Kidney epithelial cell (primary cell): ENCODE results near the gene OLFM2. TPM values are rescaled to one million over a fixed set of nuclear protein-coding genes. Genes with fewer than 3 reads are reported as not detected.

Source experiments
- DNase-seq: peaks from one replicate; pipeline ENCODE4 v3.0.0-alpha.2; 2010; ENCODE audit warnings: low read depth
- H3K27me3 ChIP-seq: 2 replicates; pipeline ENCODE4 v1.6.0; 2011; ENCODE audit warnings: low read length; ENCODE audit not compliant: control insufficient read depth, insufficient read depth
- H3K36me3 ChIP-seq: 2 replicates; pipeline ENCODE4 v1.5.1; 2011; ENCODE audit warnings: low read length; ENCODE audit not compliant: control insufficient read depth, insufficient read depth
- H3K4me3 ChIP-seq: 2 replicates; pipeline ENCODE4 v1.5.1; 2011; ENCODE audit warnings: low read depth, mild to moderate bottlenecking, control low read depth, low read length
- total RNA-seq: library from RNA; depleted of rRNA; stranded (reverse); fragments of >200 nt; gene quantifications from 2 replicates; pipeline ENCODE4 v1.2.3, GENCODE V29; 2015
- TF ChIP-seq, protein P1 (sequence below): IDR thresholded peaks from 2 replicates; pipeline ENCODE4 v1.5.1; 2011; ENCODE audit warnings: mild to moderate bottlenecking, moderate library complexity, low read length, control low read depth, inconsistent platforms; ENCODE audit not compliant: insufficient read depth, poor library complexity, severe bottlenecking

The OLFM2 gene
- total RNA-seq, 1 donor from 2014 or later = 15.8 TPM

DNA sequence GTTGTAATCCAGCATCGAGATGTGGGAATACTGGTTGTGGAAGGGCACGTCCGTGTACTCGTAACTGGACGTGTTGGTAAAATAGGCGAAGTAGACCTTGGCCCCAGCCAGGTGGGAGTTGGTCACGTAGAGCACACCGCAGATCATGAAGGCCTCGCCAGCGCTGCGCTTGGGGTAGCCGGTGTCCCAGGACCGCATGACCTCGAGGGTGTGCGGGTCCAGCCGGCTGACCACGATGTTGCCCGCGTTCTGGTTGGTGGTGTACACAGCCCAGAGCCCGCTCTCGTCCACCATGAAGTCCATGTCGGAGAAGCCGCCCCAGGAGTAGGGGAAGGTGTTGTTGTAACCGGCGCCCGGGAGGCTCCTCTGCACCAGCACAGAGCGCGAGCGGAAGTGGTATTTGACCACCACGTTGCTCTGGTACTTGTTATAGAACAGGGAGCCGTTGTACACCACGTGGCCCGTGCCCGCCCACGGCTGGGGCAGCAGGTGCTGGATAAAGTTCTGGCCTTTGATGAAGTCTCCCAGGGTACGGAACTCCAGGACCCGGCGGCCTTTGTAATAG, 82.0 kb downstream of the OLFM2 start:
- TF ChIP-seq, protein P1, sequence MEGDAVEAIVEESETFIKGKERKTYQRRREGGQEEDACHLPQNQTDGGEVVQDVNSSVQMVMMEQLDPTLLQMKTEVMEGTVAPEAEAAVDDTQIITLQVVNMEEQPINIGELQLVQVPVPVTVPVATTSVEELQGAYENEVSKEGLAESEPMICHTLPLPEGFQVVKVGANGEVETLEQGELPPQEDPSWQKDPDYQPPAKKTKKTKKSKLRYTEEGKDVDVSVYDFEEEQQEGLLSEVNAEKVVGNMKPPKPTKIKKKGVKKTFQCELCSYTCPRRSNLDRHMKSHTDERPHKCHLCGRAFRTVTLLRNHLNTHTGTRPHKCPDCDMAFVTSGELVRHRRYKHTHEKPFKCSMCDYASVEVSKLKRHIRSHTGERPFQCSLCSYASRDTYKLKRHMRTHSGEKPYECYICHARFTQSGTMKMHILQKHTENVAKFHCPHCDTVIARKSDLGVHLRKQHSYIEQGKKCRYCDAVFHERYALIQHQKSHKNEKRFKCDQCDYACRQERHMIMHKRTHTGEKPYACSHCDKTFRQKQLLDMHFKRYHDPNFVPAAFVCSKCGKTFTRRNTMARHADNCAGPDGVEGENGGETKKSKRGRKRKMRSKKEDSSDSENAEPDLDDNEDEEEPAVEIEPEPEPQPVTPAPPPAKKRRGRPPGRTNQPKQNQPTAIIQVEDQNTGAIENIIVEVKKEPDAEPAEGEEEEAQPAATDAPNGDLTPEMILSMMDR = no peak

DNA sequence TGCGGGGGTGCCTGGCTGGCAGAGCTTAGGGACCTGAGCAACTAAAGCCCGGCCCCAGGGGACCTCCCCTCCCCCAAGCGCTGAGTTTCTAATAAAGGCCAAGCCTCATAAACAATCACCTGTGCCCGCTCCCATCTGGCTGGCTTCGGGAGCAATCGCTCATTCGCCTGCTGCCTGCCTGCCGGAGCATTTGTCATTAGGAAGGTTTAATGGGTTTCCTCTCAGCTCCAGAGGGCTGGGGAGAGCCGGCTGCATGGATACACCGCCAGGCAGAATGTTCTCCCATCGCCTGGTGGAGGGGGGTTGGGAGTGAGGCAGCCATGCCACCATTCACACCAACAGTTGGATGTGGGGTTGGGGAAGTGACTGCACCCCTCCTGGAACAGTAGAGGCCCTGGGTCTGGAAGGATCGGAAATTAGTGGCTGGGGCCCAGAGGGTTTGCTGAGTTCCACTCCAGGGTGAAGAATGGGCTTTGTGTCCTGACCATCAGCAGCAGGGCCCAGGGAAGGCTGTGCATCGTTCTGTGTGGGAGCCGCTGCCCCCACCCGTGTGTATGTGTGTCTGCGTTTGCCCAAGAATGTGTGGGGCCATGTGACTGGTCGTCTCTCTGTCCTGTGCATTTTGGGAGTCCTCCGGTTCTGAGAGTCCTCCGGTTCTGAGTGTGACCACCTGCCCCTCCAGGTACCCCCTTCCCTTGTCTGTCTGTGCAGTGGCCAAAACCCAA, 85.9 kb downstream of the OLFM2 start:
- no peaks in the 10 kb centered on the region for H3K27me3 ChIP-seq
- H3K36me3 ChIP-seq = no peaks in the 10 kb centered on the region

More for the DNA sequence above, 82.0 kb downstream of the OLFM2 start:
- H3K36me3 ChIP-seq = no peaks in the 10 kb centered on the region
- H3K27me3 ChIP-seq = no peaks in the 10 kb centered on the region
- DNase-seq = no peak
- H3K4me3 ChIP-seq = no peak overlapping the region

DNA sequence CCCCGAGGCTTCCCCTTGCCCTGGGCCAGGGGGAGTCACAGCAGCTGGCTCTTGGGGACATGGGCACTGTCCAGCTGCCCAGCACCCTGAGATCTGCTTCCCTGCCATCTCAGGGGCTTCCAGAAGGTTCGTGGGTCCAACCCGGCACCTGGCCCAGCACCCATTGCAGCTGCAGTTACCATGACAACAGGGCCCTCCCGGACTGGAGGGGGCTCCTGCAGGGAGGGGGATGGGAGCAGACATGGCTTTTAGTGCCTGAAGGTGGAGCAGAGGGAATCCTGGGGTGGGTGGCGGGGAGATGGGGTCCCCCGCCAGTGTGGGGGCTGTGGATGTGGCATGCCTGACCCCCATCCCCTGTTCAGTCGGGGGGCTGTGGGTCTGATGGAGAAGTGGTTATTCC, 86.5 kb downstream of the OLFM2 start:
- no peaks in the 10 kb centered on the region for H3K27me3 ChIP-seq
- H3K4me3 ChIP-seq = no peak overlapping the region
- H3K36me3 ChIP-seq = no peaks in the 10 kb centered on the region
- DNase-seq = no peak
- TF ChIP-seq, protein P1 = no peak

More for the DNA sequence above, 85.9 kb downstream of the OLFM2 start:
- H3K4me3 ChIP-seq = no peak overlapping the region
- no peak for DNase-seq
- TF ChIP-seq, protein P1 = no peak

DNA sequence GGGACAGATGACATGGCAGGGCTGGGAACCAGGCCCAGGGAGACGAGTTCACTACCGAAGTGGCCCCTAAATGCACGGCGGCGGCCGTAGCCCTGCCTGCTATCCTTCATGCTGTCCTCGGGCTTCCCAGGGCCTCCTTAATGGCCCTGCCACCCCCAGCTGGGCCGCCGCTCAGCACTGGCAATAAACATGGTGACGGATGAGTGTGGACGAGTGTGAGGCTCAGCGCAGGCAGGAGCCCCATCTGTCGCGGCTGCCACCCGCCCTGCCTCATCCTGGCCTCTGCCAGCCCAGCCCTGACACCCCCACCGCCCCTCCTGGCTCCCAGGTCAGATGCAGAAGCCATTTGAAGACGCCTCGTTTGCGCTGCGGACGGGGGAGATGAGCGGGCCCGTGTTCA, 87.6 kb downstream of the OLFM2 start:
- no peaks in the 10 kb centered on the region for H3K36me3 ChIP-seq
- no peak overlapping the region for H3K4me3 ChIP-seq
- H3K27me3 ChIP-seq = no peaks in the 10 kb centered on the region
- TF ChIP-seq, protein P1 = no peak
- DNase-seq = no peak

DNA sequence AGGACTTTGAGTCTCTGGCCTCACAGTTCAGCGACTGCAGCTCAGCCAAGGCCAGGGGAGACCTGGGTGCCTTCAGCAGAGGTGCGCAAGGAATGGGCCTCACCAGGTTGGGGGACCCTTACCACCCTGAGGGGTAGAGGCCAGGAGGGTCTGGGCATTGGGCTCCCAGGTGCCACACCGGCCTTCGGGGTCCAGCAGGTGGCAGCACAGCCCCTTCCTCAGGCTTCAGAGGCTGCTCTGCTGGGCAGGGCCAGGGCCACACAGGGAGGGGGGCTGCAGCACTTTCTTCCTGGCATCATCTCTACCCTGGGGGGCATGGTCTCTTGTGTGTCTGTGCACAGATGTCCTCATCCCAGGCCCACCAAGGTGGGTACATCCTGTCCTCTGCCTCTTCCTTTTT, 88.3 kb downstream of the OLFM2 start:
- Histone ChIP-seq H3K27me3 (no peaks in the 10 kb centered on the region), H3K36me3 (no peaks in the 10 kb centered on the region), H3K4me3 (no peak overlapping the region)
- no peak for DNase-seq
- TF ChIP-seq, protein P1 = peak; percentile 55
